HL-60 (cell line): ENCODE results near the gene AQP2.

ENCODE experiments used
- DNase-seq, 2 experiments: peaks; one replicate each; pipeline ENCODE4 v3.0.0-alpha.2; 2010 to 2020; ENCODE audit warnings: low read depth in 1 of 2, low spot score in 1 of 2
- H3K27ac ChIP-seq: fragments of 250-450 bp; sonication (Bioruptor Pico); replicated peaks from 2 replicates; pipeline ENCODE4 v1.5.1; 2020; ENCODE audit warnings: mild to moderate bottlenecking, moderate library complexity
- H3K27me3 ChIP-seq: fragments of 250-450 bp; sonication (Bioruptor Pico); 2 replicates; pipeline ENCODE4 v1.5.1; 2021; ENCODE audit warnings: mild to moderate bottlenecking, moderate library complexity; ENCODE audit not compliant: insufficient read depth, poor library complexity, severe bottlenecking
- H3K4me3 ChIP-seq: replicated peaks from 2 replicates; pipeline ENCODE4 v1.5.1; 2011; ENCODE audit warnings: mild to moderate bottlenecking, control low read depth, low read length; ENCODE audit not compliant: insufficient read depth
- GABPA ChIP-seq: IDR thresholded peaks from 2 replicates; pipeline ENCODE4 v1.6.1; 2012; ENCODE audit warnings: low read depth
- POLR2AphosphoS5 ChIP-seq: IDR thresholded peaks from 2 replicates; pipeline ENCODE4 v1.6.1; 2012; ENCODE audit warnings: low read depth
- SPI1 ChIP-seq: IDR thresholded peaks from 2 replicates; pipeline ENCODE4 v1.6.1; 2012; ENCODE audit warnings: low read depth, mild to moderate bottlenecking, borderline replicate concordance
- TF ChIP-seq, protein P1 (sequence below): IDR thresholded peaks from 2 replicates; pipeline ENCODE4 v1.6.1; 2012; ENCODE audit warnings: low read depth; ENCODE audit not compliant: insufficient replicate concordance
- TF ChIP-seq, protein P2 (sequence below): IDR thresholded peaks from one replicate; pipeline ENCODE4 v1.5.1; 2011; ENCODE audit warnings: low read length, control low read depth, inconsistent platforms; ENCODE audit not compliant: insufficient read depth

AQP2 gene

DNA sequence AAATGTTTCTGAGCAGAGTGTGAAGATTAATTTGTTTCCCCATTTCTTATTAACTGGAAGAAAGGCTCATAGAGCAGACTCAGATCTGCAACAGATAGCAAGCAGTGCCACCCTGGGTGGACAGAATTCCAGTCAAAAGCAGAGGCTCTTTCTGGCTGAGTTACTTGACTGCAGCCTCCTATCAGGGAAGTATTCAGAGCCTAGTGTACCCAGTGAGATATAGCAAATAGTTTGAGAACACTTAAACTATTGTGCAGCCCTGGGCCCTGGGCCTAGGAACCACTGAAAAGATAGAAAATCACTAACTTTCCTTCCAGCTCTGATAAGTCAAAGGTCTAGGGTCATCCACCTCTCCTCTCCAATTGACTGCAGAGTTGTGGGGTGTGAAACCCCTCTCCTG is 11.2 kb upstream of the AQP2 start:
- TF ChIP-seq, protein P1, sequence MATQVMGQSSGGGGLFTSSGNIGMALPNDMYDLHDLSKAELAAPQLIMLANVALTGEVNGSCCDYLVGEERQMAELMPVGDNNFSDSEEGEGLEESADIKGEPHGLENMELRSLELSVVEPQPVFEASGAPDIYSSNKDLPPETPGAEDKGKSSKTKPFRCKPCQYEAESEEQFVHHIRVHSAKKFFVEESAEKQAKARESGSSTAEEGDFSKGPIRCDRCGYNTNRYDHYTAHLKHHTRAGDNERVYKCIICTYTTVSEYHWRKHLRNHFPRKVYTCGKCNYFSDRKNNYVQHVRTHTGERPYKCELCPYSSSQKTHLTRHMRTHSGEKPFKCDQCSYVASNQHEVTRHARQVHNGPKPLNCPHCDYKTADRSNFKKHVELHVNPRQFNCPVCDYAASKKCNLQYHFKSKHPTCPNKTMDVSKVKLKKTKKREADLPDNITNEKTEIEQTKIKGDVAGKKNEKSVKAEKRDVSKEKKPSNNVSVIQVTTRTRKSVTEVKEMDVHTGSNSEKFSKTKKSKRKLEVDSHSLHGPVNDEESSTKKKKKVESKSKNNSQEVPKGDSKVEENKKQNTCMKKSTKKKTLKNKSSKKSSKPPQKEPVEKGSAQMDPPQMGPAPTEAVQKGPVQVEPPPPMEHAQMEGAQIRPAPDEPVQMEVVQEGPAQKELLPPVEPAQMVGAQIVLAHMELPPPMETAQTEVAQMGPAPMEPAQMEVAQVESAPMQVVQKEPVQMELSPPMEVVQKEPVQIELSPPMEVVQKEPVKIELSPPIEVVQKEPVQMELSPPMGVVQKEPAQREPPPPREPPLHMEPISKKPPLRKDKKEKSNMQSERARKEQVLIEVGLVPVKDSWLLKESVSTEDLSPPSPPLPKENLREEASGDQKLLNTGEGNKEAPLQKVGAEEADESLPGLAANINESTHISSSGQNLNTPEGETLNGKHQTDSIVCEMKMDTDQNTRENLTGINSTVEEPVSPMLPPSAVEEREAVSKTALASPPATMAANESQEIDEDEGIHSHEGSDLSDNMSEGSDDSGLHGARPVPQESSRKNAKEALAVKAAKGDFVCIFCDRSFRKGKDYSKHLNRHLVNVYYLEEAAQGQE = no peak
- no peak for DNase-seq
- no peaks in the 10 kb centered on the region for H3K27me3 ChIP-seq
- no peak overlapping the region for H3K27ac ChIP-seq
- H3K4me3 ChIP-seq = no peak overlapping the region

GRCh38 chr12:49939707-49940106 is 10.8 kb upstream of the AQP2 start:
- no peak overlapping the region for H3K4me3 ChIP-seq
- no peak for DNase-seq
- H3K27ac ChIP-seq = no peak overlapping the region
- TF ChIP-seq SPI1 = no peak
- TF ChIP-seq, protein P2, sequence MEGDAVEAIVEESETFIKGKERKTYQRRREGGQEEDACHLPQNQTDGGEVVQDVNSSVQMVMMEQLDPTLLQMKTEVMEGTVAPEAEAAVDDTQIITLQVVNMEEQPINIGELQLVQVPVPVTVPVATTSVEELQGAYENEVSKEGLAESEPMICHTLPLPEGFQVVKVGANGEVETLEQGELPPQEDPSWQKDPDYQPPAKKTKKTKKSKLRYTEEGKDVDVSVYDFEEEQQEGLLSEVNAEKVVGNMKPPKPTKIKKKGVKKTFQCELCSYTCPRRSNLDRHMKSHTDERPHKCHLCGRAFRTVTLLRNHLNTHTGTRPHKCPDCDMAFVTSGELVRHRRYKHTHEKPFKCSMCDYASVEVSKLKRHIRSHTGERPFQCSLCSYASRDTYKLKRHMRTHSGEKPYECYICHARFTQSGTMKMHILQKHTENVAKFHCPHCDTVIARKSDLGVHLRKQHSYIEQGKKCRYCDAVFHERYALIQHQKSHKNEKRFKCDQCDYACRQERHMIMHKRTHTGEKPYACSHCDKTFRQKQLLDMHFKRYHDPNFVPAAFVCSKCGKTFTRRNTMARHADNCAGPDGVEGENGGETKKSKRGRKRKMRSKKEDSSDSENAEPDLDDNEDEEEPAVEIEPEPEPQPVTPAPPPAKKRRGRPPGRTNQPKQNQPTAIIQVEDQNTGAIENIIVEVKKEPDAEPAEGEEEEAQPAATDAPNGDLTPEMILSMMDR = no peak
- TF ChIP-seq POLR2AphosphoS5 = no peak
- TF ChIP-seq, protein P1 = no peak
- TF ChIP-seq GABPA = no peak
- no peaks in the 10 kb centered on the region for H3K27me3 ChIP-seq

DNA sequence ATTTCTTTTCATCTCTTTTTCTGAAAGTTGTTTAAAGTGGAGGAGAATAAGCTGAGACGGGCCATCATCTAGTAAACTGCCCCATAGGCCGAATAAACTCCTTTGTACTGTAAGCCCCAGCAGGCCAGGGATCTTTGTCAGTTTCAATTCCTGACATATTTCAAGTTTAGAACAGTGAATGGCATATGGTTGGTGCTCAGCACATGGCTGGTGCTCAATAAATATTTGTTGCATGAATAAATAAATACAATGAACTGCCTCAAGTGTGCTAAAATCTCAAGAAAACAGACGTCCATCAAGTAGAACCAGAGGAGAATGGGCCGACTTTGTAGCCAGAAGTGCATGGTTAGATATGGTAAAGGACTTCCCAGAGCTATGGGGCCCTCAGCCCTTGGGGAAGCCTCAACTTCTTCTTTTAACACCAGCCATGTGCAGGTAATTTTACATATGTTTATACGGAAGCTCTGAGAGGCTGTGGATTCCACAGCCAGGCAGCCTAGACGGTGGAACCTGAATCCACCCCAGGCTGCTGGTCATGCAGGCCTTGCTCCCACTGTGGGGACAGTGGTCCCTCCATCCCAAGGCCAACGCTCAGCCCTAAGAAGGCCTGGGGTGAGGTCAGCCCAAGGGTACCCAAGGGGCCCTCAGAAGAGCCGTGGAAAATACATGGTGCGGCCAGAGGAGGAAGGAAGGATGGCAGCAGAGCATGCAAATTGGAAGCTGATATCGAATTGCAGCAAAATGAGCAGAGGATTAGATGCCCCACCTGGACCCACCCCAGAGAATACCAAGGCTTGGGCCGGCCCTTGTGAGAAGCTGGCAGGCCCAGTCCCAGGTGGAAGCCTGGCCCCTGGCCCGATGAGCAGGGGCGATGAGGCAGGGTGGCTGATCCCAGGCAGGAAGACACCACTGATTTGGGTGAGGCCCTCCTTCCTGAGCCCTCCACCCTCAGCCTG is 8.7 kb upstream of the AQP2 start:
- TF ChIP-seq POLR2AphosphoS5 (no peak), GABPA (no peak), SPI1 (no peak; the same call in 1 of the 2 replicates)
- TF ChIP-seq, protein P2 = no peak
- TF ChIP-seq, protein P1 = no peak
- H3K27ac ChIP-seq = no peak overlapping the region
- peak in 1 of 2 experiments; percentile 49 for DNase-seq
- H3K4me3 ChIP-seq = no peak overlapping the region
- H3K27me3 ChIP-seq = no peaks in the 10 kb centered on the region
